PFSK-1 (cell line): ENCODE data around the gene STIP1.

Source experiments
- FOXP2 ChIP-seq: optimal IDR thresholded peaks from 2 replicates; pipeline ENCODE3; 2011; ENCODE audit warnings: borderline replicate concordance, control low read depth, inconsistent platforms; ENCODE audit not compliant: insufficient read depth; ENCODE audit errors: extremely low read length, extremely low read depth
- POLR2AphosphoS5 ChIP-seq: IDR thresholded peaks from 2 replicates; pipeline ENCODE4 v1.6.1; 2012; ENCODE audit warnings: low read depth, mild to moderate bottlenecking, control low read depth, low read length, moderate library complexity
- REST ChIP-seq, 2 experiments: IDR thresholded peaks; 2 replicates each; pipeline versions ENCODE4 v1.6.1 to v1.8.0; 2011 to 2012; ENCODE audit warnings: low read depth in 2 of 2, low read length in 2 of 2, control low read depth in 1 of 2, inconsistent platforms in 1 of 2, mild to moderate bottlenecking in 1 of 2, moderate library complexity in 1 of 2; ENCODE audit not compliant: insufficient read depth in 1 of 2
- SIN3A ChIP-seq: IDR thresholded peaks from 2 replicates; pipeline ENCODE4 v1.6.1; 2012; ENCODE audit warnings: mild to moderate bottlenecking, low read length, moderate library complexity, borderline replicate concordance; ENCODE audit not compliant: insufficient read depth
- TAF1 ChIP-seq: IDR thresholded peaks from 2 replicates; pipeline ENCODE4 v1.6.1; 2012; ENCODE audit warnings: low read length, control low read depth, borderline replicate concordance; ENCODE audit not compliant: insufficient read depth

GRCh38 chr11:64161037-64161436 lies 24.9 kb upstream of the STIP1 start:
- no peak for TF ChIP-seq SIN3A
- no peak for TF ChIP-seq POLR2AphosphoS5
- no peak for TF ChIP-seq REST (IDR thresholded peaks at IDR 0.05; ENCODE audit: insufficient read depth in 1 of 2, low read depth in 2 of 2, low read length in 2 of 2)
- no peak for TF ChIP-seq FOXP2
- TF ChIP-seq TAF1: no peak
